NCI-H2081 treated with DMSO at 0.1 percent for 48 hours (cell line): ENCODE results near the gene ABHD6.
"Not testable (repeated sequence)": the region's sequence is repeated elsewhere in the genome, so short reads cannot be mapped to it uniquely, and the experiment has no call there.

Experiments
- DNase-seq: peaks from one replicate; lab custom pipeline; 2025; lab: John Stamatoyannopoulos, UW

ABHD6 gene

GRCh38 chr3:58323529-58324390 lies 86.2 kb downstream of the ABHD6 start:
- no peak for DNase-seq

- DNase-seq = no peak
Measured at GRCh38 chr3:58324391-58325390, 87.1 kb downstream of the ABHD6 start.

- no peak for DNase-seq
Measured at GRCh38 chr3:58325525-58325992, 88.0 kb downstream of the ABHD6 start.

- no peak for DNase-seq
Measured at GRCh38 chr3:58326267-58326900, 88.8 kb downstream of the ABHD6 start.

- DNase-seq = no peak
Measured at GRCh38 chr3:58329150-58329921, 91.7 kb downstream of the ABHD6 start.

- DNase-seq = no peak
Measured at GRCh38 chr3:58329922-58330413, 92.4 kb downstream of the ABHD6 start.

GRCh38 chr3:58331593-58332152 lies 94.1 kb downstream of the ABHD6 start:
- DNase-seq = no peak

GRCh38 chr3:58332575-58333188 lies 95.1 kb downstream of the ABHD6 start, which contains the start of gene PXK:
Gene PXK, plus strand, starts transcription at chr3:58332892. Its CDS starts 97 bp downstream, at chr3:58332989.
- DNase-seq = no peak

GRCh38 chr3:58333206-58334012 lies 95.8 kb downstream of the ABHD6 start:
- no peak for DNase-seq

- DNase-seq = no peak
Measured at GRCh38 chr3:58334013-58334321, 96.4 kb downstream of the ABHD6 start.

- no peak for DNase-seq
Measured at GRCh38 chr3:58334506-58334884, 96.9 kb downstream of the ABHD6 start.

GRCh38 chr3:58335652-58335947 lies 98.0 kb downstream of the ABHD6 start:
- DNase-seq = no peak

GRCh38 chr3:58336135-58336882 lies 98.7 kb downstream of the ABHD6 start:
- no peak for DNase-seq

- no peak for DNase-seq
Measured at GRCh38 chr3:58337190-58337589, 99.6 kb downstream of the ABHD6 start.

- DNase-seq = not testable (repeated sequence)
Measured at GRCh38 chr3:58339146-58339545, 101.6 kb downstream of the ABHD6 start.

GRCh38 chr3:58340594-58341244 lies 103.1 kb downstream of the ABHD6 start:
- DNase-seq = no peak

GRCh38 chr3:58341376-58341775 lies 103.8 kb downstream of the ABHD6 start:
- DNase-seq = no peak

GRCh38 chr3:58342676-58343075 lies 105.1 kb downstream of the ABHD6 start:
- no peak for DNase-seq
